Skeletal muscle tissue (tissue), 5 donors: Measurements from ENCODE around the gene PPP1R14D. TPM values are rescaled to one million over a fixed set of nuclear protein-coding genes. Genes with fewer than 3 reads are reported as not detected.

Experiments used
- H3K27ac ChIP-seq: one replicate; pipeline ENCODE4 v1.7.0; 2013; ENCODE audit warnings: mild to moderate bottlenecking, low read depth, low read length, inconsistent platforms
- H3K27me3 ChIP-seq, 3 donors: one replicate each; pipeline ENCODE4 v1.7.0; 2013; ENCODE audit warnings: low read length in 3 of 3; ENCODE audit not compliant: control insufficient read depth in 3 of 3, insufficient read depth in 3 of 3
- H3K36me3 ChIP-seq, 3 donors: one replicate each; pipeline ENCODE4 v1.7.0; 2013; ENCODE audit warnings: low read length in 3 of 3; ENCODE audit not compliant: control insufficient read depth in 3 of 3, insufficient read depth in 3 of 3
- H3K4me1 ChIP-seq, 3 donors: one replicate each; pipeline ENCODE4 v1.7.0; 2013; ENCODE audit warnings: low read length in 3 of 3, mild to moderate bottlenecking in 3 of 3; ENCODE audit not compliant: control insufficient read depth in 3 of 3, insufficient read depth in 3 of 3
- H3K4me3 ChIP-seq, 3 donors: one replicate each; pipeline ENCODE4 v1.7.0; 2013; ENCODE audit warnings: low read length in 3 of 3
- H3K9ac ChIP-seq, 3 donors: one replicate each; pipeline ENCODE4 v1.7.0; 2013; ENCODE audit warnings: low read length in 3 of 3, mild to moderate bottlenecking in 3 of 3, moderate library complexity in 2 of 3, low read depth in 1 of 3
- H3K9me3 ChIP-seq, 3 donors: one replicate each; pipeline ENCODE4 v1.7.0; 2013; ENCODE audit warnings: low read length in 3 of 3; ENCODE audit not compliant: control insufficient read depth in 3 of 3
- small RNA-seq: library from RNA; depleted of rRNA; stranded (forward); fragments of <200 nt; gene quantifications from one replicate; pipeline ENCODE3, GENCODE V24; 2014
- total RNA-seq: library from RNA; depleted of rRNA; stranded (reverse); fragments of >200 nt; gene quantifications from one replicate; pipeline ENCODE4 v1.2.3, GENCODE V29; 2014
- donor health status: Osteomylitis.

PPP1R14D gene
- total RNA-seq, 1 donor from 2014 or later = not detected

- Histone ChIP-seq H3K4me1 (peaks cover 24 to 44% (median 29%) of the 10 kb centered on the region in 3 donors), H3K9me3 (no peaks in the 10 kb centered on the region), H3K27me3 (no peaks in the 10 kb centered on the region), H3K9ac (no peak overlapping the region), H3K4me3 (no peak overlapping the region), H3K27ac (no peak overlapping the region), H3K36me3 (peaks cover 14 to 25% (median 14%) of the 10 kb centered on the region in 3 donors)
These were observed 61.3 kb downstream of the PPP1R14D start for GRCh38 chr15:40766906-40767837.

DNA sequence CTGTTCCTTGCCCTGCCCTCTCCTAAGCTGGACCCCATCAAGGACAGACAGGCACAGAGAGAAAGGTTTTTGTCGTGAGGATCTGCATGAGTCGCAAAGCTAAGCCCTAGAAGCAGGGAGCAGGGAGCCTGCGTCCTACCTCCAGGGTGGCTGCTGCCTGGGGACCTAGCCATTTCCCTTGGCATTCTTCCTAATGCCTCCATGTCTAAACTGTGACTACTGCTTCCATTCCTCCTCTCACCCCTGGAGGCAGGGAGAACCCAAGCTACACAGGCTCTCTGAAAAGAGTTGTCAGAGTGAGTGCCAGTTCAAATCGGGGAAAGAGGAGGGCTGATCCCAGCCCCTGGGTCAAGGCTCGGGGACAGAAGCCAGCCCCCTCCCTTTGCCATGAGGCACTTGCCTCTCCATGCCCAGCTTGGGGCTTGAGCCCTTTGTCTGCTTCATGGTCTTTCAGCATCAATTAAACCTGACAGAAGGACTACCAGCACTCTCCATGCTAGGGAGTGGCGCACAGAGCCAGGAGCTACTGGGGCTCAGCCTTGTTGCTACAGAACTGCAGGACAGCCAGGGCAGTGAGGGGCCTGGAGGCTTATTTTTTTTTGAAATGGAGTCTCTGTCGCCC is 62.2 kb downstream of the PPP1R14D start:
- Histone ChIP-seq H3K36me3 (peaks cover 5 to 16% (median 8%) of the 10 kb centered on the region in 3 donors), H3K4me1 (peaks cover 24 to 44% (median 29%) of the 10 kb centered on the region in 3 donors), H3K27ac (no peak overlapping the region), H3K27me3 (no peaks in the 10 kb centered on the region), H3K9ac (no peak overlapping the region), H3K9me3 (no peaks in the 10 kb centered on the region), H3K4me3 (no peak overlapping the region)

Small RNAs within 50 kb of the gene (small RNA-seq; reads per million reads assigned to genes)
- gene AC025166.1 = not detected

Other genes with a start within 250 kb of the PPP1R14D start
- gene KNL1, start 234.5 kb downstream of the PPP1R14D start, total RNA-seq = 6.3 TPM
- gene RAD51, start 133.5 kb downstream of the PPP1R14D start, total RNA-seq = 1.6 TPM
- 14.6 TPM for gene RMDN3, start 73.5 kb downstream of the PPP1R14D start, total RNA-seq
- 1.6 TPM for gene GCHFR, start 64.6 kb downstream of the PPP1R14D start, total RNA-seq
- gene C15orf62, start 58.7 kb downstream of the PPP1R14D start, total RNA-seq = not detected
- 19.8 TPM for gene ZFYVE19, start 21.6 kb downstream of the PPP1R14D start, total RNA-seq
- 10.4 TPM for gene DNAJC17, start 21.2 kb downstream of the PPP1R14D start, total RNA-seq
- gene SPINT1, start 15.3 kb upstream of the PPP1R14D start, total RNA-seq = under 0.01 TPM
- 1.0 TPM for gene RHOV, start 45.5 kb upstream of the PPP1R14D start, total RNA-seq
- gene VPS18, start 65.7 kb upstream of the PPP1R14D start, total RNA-seq = 20.9 TPM
- gene DLL4, start 100.6 kb upstream of the PPP1R14D start, total RNA-seq = 11.5 TPM
- gene CHAC1, start 124.8 kb upstream of the PPP1R14D start, total RNA-seq = 0.52 TPM